Osteoblast (primary cell): ENCODE data around the gene CCIN. TPM values are rescaled to one million over a fixed set of nuclear protein-coding genes. Genes with fewer than 3 reads are reported as not detected.

ENCODE experiments used
- DNase-seq: peaks from one replicate; pipeline ENCODE4 v3.0.0; 2011; ENCODE audit warnings: low spot score, mixed read lengths; ENCODE audit not compliant: insufficient read length; ENCODE audit errors: missing footprints
- H2AFZ ChIP-seq: 2 replicates; pipeline ENCODE4 v1.6.0; 2011; ENCODE audit warnings: mild to moderate bottlenecking, low read length
- H3K27ac ChIP-seq: 2 replicates; pipeline ENCODE4 v1.5.1; 2011; ENCODE audit warnings: mild to moderate bottlenecking, low read depth, low read length, moderate library complexity
- H3K27me3 ChIP-seq: 2 replicates; pipeline ENCODE4 v1.6.0; 2012; ENCODE audit warnings: mild to moderate bottlenecking, control low read depth, inconsistent platforms, low read length, moderate library complexity; ENCODE audit not compliant: insufficient read depth
- H3K36me3 ChIP-seq: 2 replicates; pipeline ENCODE4 v1.5.1; 2011; ENCODE audit warnings: mild to moderate bottlenecking, low read length, control low read depth, moderate library complexity; ENCODE audit not compliant: insufficient read depth
- H3K4me1 ChIP-seq: 2 replicates; pipeline ENCODE4 v1.5.1; 2011; ENCODE audit warnings: mild to moderate bottlenecking, low read length, control low read depth, moderate library complexity; ENCODE audit not compliant: insufficient read depth
- H3K4me2 ChIP-seq: 2 replicates; pipeline ENCODE4 v1.6.0; 2011; ENCODE audit warnings: mild to moderate bottlenecking, low read length; ENCODE audit not compliant: insufficient read depth
- H3K4me3 ChIP-seq: fragments of 200-600 bp; sonication (generic); 3 replicates; pipeline ENCODE4 v1.5.1; 2012; ENCODE audit warnings: mild to moderate bottlenecking, low read length, inconsistent platforms; ENCODE audit not compliant: insufficient read depth
- H3K79me2 ChIP-seq: 2 replicates; pipeline ENCODE4 v1.6.0; 2012; ENCODE audit warnings: mild to moderate bottlenecking, low read length, control low read depth, inconsistent platforms; ENCODE audit not compliant: insufficient read depth
- H3K9me3 ChIP-seq: 2 replicates; pipeline ENCODE4 v1.5.1; 2011; ENCODE audit warnings: low read depth, low read length, control low read depth
- H4K20me1 ChIP-seq: 2 replicates; pipeline ENCODE4 v1.6.0; 2012; ENCODE audit warnings: mild to moderate bottlenecking, low read length, control low read depth; ENCODE audit not compliant: insufficient read depth
- CTCF ChIP-seq: IDR thresholded peaks from 2 replicates; pipeline ENCODE4 v1.5.1; 2011; ENCODE audit warnings: mild to moderate bottlenecking, low read depth, low read length, moderate library complexity; ENCODE audit errors: extremely low read depth
- total RNA-seq: library from RNA; depleted of rRNA; stranded (reverse); fragments of >200 nt; gene quantifications from 2 replicates; pipeline ENCODE4 v1.2.3, GENCODE V29; 2012

CCIN gene
- total RNA-seq, 1 donor: 2.2 TPM

- Histone ChIP-seq H3K4me1 (peaks cover 21% of the 10 kb centered on the region), H3K4me3 (peak overlapping the region; percentile 80), H3K9me3 (no peaks in the 10 kb centered on the region), H3K79me2 (peaks cover 41% of the 10 kb centered on the region), H3K27ac (peak overlapping the region; percentile 32), H3K4me2 (peak overlapping the region; percentile 88), H3K27me3 (no peaks in the 10 kb centered on the region), H3K36me3 (no peaks in the 10 kb centered on the region), H4K20me1 (peaks cover 6% of the 10 kb centered on the region), H2AFZ (peak overlapping the region; percentile 85)
- peak; percentile 90 for DNase-seq
- TF ChIP-seq CTCF: no peak
Observed at GRCh38 chr9:36137392-36138004, 31.7 kb upstream of the CCIN start.

- H4K20me1 ChIP-seq: peaks cover 6% of the 10 kb centered on the region
- H3K79me2 ChIP-seq: peaks cover 46% of the 10 kb centered on the region
- peaks cover 25% of the 10 kb centered on the region for H3K4me1 ChIP-seq
- H3K4me3 ChIP-seq: no peak overlapping the region
- no peaks in the 10 kb centered on the region for H3K27me3 ChIP-seq
- no peak overlapping the region for H2AFZ ChIP-seq
- H3K36me3 ChIP-seq: peaks cover 4% of the 10 kb centered on the region
- H3K9me3 ChIP-seq: no peaks in the 10 kb centered on the region
- H3K27ac ChIP-seq: no peak overlapping the region
- DNase-seq: no peak
- TF ChIP-seq CTCF: no peak
- H3K4me2 ChIP-seq: no peak overlapping the region
Observed at GRCh38 chr9:36138496-36138895, 30.7 kb upstream of the CCIN start.

- Histone ChIP-seq H3K4me1 (peaks cover 25% of the 10 kb centered on the region), H3K9me3 (no peaks in the 10 kb centered on the region), H3K36me3 (peaks cover 8% of the 10 kb centered on the region), H3K27ac (no peak overlapping the region), H3K4me3 (no peak overlapping the region), H4K20me1 (peaks cover 6% of the 10 kb centered on the region), H3K27me3 (no peaks in the 10 kb centered on the region), H3K79me2 (peaks cover 46% of the 10 kb centered on the region), H2AFZ (no peak overlapping the region), H3K4me2 (no peak overlapping the region)
- DNase-seq: no peak
- no peak for TF ChIP-seq CTCF
Observed at GRCh38 chr9:36138901-36139300, 30.3 kb upstream of the CCIN start.

- Histone ChIP-seq H3K4me2 (no peak overlapping the region), H3K27me3 (no peaks in the 10 kb centered on the region), H3K4me1 (peaks cover 23% of the 10 kb centered on the region), H3K79me2 (peaks cover 53% of the 10 kb centered on the region), H3K4me3 (no peak overlapping the region), H3K27ac (no peak overlapping the region), H4K20me1 (peaks cover 6% of the 10 kb centered on the region), H3K9me3 (no peaks in the 10 kb centered on the region), H3K36me3 (peaks cover 9% of the 10 kb centered on the region), H2AFZ (no peak overlapping the region)
- peak; percentile 66 for DNase-seq
- TF ChIP-seq CTCF: no peak
Observed at GRCh38 chr9:36140086-36141084, 28.8 kb upstream of the CCIN start.
